Hepatocyte (in vitro differentiated cells): ENCODE results near the gene GAS2. TPM values are rescaled to one million over a fixed set of nuclear protein-coding genes. Genes with fewer than 3 reads are reported as not detected.

Experiments used
- DNase-seq: peaks from one replicate; pipeline ENCODE4 v3.0.0-alpha.2; 2016; ENCODE audit warnings: low spot score
- H2AFZ ChIP-seq: fragments of 200-600 bp; sonication (generic); 2 replicates; pipeline ENCODE4 v1.6.0; 2016; ENCODE audit warnings: antibody characterized with exemption, mild to moderate bottlenecking
- H3K27ac ChIP-seq: fragments of 200-600 bp; sonication (generic); 2 replicates; pipeline ENCODE4 v1.5.1; 2016; ENCODE audit warnings: mild to moderate bottlenecking
- H3K27me3 ChIP-seq: fragments of 200-600 bp; sonication (generic); 2 replicates; pipeline ENCODE4 v1.6.1; 2016
- H3K36me3 ChIP-seq: fragments of 200-600 bp; sonication (generic); replicated peaks from 2 replicates; pipeline ENCODE4 v1.5.1; 2016; ENCODE audit warnings: low read depth; ENCODE audit not compliant: insufficient read depth
- H3K4me1 ChIP-seq: fragments of 200-600 bp; sonication (generic); 2 replicates; pipeline ENCODE4 v1.5.1; 2016; ENCODE audit warnings: mild to moderate bottlenecking, moderate library complexity; ENCODE audit not compliant: insufficient read depth
- H3K4me2 ChIP-seq: fragments of 200-600 bp; sonication (generic); 2 replicates; pipeline ENCODE4 v1.6.0; 2016
- H3K4me3 ChIP-seq: fragments of 200-600 bp; sonication (generic); 2 replicates; pipeline ENCODE4 v1.5.1; 2016; ENCODE audit warnings: mild to moderate bottlenecking
- H3K79me2 ChIP-seq: fragments of 200-600 bp; sonication (generic); 2 replicates; pipeline ENCODE4 v1.6.0; 2017; ENCODE audit warnings: mild to moderate bottlenecking
- H3K9me2 ChIP-seq: fragments of 200-600 bp; sonication (generic); replicated peaks from 2 replicates; pipeline ENCODE4 v1.6.0; 2017; ENCODE audit warnings: mild to moderate bottlenecking; ENCODE audit not compliant: insufficient read depth
- H3K9me3 ChIP-seq: fragments of 200-600 bp; sonication (generic); 2 replicates; pipeline ENCODE4 v1.5.1; 2016; ENCODE audit warnings: low read depth, mild to moderate bottlenecking
- H4K20me1 ChIP-seq: fragments of 200-600 bp; sonication (generic); 2 replicates; pipeline ENCODE4 v1.6.0; 2016; ENCODE audit warnings: mild to moderate bottlenecking; ENCODE audit not compliant: insufficient read depth, poor library complexity, severe bottlenecking
- EZH2 ChIP-seq: fragments of 200-600 bp; sonication (generic); IDR thresholded peaks from 2 replicates; pipeline ENCODE4 v1.6.1; 2016; ENCODE audit warnings: antibody characterized with exemption, mild to moderate bottlenecking, borderline replicate concordance
- EZH2phosphoT487 ChIP-seq: fragments of 200-600 bp; sonication (generic); IDR thresholded peaks from one replicate; pipeline ENCODE4 v1.6.1; 2018; ENCODE audit warnings: antibody characterized with exemption, mild to moderate bottlenecking, low read depth, moderate library complexity; ENCODE audit not compliant: unreplicated experiment, severe bottlenecking
- WGBS: methylation state at CpG from one replicate; pipeline ENCODE4 v1.1.6; 2016; ENCODE audit warnings: low lambda C conversion rate; ENCODE audit errors: missing lambda C conversion rate; 5-methylcytosine and 5-hydroxymethylcytosine counted together
- polyA plus RNA-seq: library from polyadenylated mRNA; unstranded; fragments of >200 nt; fragmentation: Nextera tagmentation; extraction: Ambion mirVana; gene quantifications from 2 replicates; pipeline ENCODE4 v1.2.1, GENCODE V29; 2016
- total RNA-seq: library from RNA; depleted of rRNA; stranded (reverse); fragments of >200 nt; gene quantifications from 2 replicates; pipeline ENCODE4 v1.2.3, GENCODE V29; 2014
- TF ChIP-seq, protein P1 (sequence below): fragments of 200-600 bp; sonication (generic); IDR thresholded peaks from 2 replicates; pipeline ENCODE4 v1.5.1; 2016; ENCODE audit warnings: antibody characterized with exemption, mild to moderate bottlenecking; ENCODE audit not compliant: poor library complexity

GAS2 gene
- total and polyA plus RNA-seq, 2 experiments from 2014 or later = 13.3 to 37.0 TPM

DNA sequence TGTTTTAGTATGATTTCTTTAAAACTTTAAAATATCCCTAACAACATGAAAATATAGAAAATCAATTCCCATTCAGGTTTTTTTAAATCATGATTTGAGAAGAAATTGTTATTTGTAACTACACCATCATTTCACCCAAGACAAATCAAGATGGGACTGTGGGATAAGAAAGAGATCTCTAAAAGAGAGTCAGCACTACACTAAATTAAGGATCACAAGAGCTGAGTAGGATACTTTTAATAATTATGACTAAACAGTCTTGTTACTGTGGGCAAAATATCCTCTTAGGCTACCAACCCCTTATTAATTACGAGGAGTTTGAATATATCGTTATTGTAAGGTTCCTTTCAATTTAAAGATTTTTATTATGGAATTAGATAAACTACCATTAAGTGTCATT is 3.0 kb downstream of the GAS2 start:
- Histone ChIP-seq H3K4me1 (peaks cover 5% of the 10 kb centered on the region), H3K4me3 (no peak overlapping the region), H3K36me3 (no peaks in the 10 kb centered on the region), H3K79me2 (no peaks in the 10 kb centered on the region), H3K4me2 (no peak overlapping the region), H2AFZ (no peak overlapping the region), H3K9me3 (no peaks in the 10 kb centered on the region), H3K27ac (no peak overlapping the region), H3K9me2 (no peaks in the 10 kb centered on the region), H4K20me1 (no peaks in the 10 kb centered on the region), H3K27me3 (peaks cover 8% of the 10 kb centered on the region)
- no peak for DNase-seq
- TF ChIP-seq EZH2phosphoT487 (no peak), EZH2 (no peak)
- TF ChIP-seq, protein P1, sequence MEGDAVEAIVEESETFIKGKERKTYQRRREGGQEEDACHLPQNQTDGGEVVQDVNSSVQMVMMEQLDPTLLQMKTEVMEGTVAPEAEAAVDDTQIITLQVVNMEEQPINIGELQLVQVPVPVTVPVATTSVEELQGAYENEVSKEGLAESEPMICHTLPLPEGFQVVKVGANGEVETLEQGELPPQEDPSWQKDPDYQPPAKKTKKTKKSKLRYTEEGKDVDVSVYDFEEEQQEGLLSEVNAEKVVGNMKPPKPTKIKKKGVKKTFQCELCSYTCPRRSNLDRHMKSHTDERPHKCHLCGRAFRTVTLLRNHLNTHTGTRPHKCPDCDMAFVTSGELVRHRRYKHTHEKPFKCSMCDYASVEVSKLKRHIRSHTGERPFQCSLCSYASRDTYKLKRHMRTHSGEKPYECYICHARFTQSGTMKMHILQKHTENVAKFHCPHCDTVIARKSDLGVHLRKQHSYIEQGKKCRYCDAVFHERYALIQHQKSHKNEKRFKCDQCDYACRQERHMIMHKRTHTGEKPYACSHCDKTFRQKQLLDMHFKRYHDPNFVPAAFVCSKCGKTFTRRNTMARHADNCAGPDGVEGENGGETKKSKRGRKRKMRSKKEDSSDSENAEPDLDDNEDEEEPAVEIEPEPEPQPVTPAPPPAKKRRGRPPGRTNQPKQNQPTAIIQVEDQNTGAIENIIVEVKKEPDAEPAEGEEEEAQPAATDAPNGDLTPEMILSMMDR = no peak
- WGBS = 93% methylated on average over 2 of the region's 2 CpGs

DNA sequence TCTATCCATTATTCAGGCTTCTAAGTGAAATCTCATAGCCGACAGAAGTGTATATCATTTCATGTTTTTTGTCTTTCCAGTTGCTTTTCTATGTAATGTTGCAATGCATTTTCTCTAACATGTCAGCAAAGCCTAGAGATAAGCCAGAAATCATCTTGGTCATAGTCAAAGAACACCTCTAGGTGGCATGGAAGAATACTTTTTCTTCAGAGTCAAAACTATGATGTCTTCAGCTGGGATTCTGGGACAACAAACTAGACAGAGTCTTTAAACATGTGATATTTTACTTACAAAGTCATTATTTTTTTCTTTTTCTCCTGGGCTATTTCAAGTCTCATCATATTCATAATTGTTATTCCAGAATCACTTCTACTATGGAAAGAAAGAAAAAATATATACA is 4.4 kb downstream of the GAS2 start:
- H3K4me1 ChIP-seq = peaks cover 5% of the 10 kb centered on the region
- no peaks in the 10 kb centered on the region for H3K36me3 ChIP-seq
- H3K4me2 ChIP-seq = no peak overlapping the region
- no peak overlapping the region for H3K27ac ChIP-seq
- TF ChIP-seq EZH2phosphoT487 (no peak), EZH2 (no peak)
- TF ChIP-seq, protein P1 = peak; percentile 59
- H3K4me3 ChIP-seq = no peak overlapping the region
- DNase-seq = peak; percentile 59
- no peaks in the 10 kb centered on the region for H3K79me2 ChIP-seq
- H4K20me1 ChIP-seq = no peaks in the 10 kb centered on the region
- H3K9me2 ChIP-seq = no peaks in the 10 kb centered on the region
- no peaks in the 10 kb centered on the region for H3K9me3 ChIP-seq
- WGBS = 60% methylated on average over 1 of the region's 1 CpG
- H2AFZ ChIP-seq = no peak overlapping the region
- peaks cover 8% of the 10 kb centered on the region for H3K27me3 ChIP-seq

- 77% methylated on average over 2 of the region's 2 CpGs for WGBS
- no peak overlapping the region for H2AFZ ChIP-seq
- H3K4me1 ChIP-seq = peaks cover 5% of the 10 kb centered on the region
- no peaks in the 10 kb centered on the region for H3K9me3 ChIP-seq
- DNase-seq = no peak
- H3K27me3 ChIP-seq = peaks cover 8% of the 10 kb centered on the region
- TF ChIP-seq EZH2phosphoT487 = no peak
- TF ChIP-seq, protein P1 = no peak
- no peak for TF ChIP-seq EZH2
- no peaks in the 10 kb centered on the region for H3K36me3 ChIP-seq
- H4K20me1 ChIP-seq = no peaks in the 10 kb centered on the region
- no peak overlapping the region for H3K4me3 ChIP-seq
- H3K79me2 ChIP-seq = no peaks in the 10 kb centered on the region
- H3K4me2 ChIP-seq = no peak overlapping the region
- H3K27ac ChIP-seq = no peak overlapping the region
- no peaks in the 10 kb centered on the region for H3K9me2 ChIP-seq
Measured at GRCh38 chr11:22671751-22672150, 5.3 kb downstream of the GAS2 start.
